GM18508 (cell line): ENCODE results near the gene HHIPL1.
"Not testable (repeated sequence)": the region's sequence is repeated elsewhere in the genome, so short reads cannot be mapped to it uniquely, and the experiment has no call there.

Experiments used
- ATAC-seq: cut with Tn5 transposase; IDR thresholded peaks from one replicate; pipeline ENCODE4 v1.9.1; 2021; ENCODE audit warnings: moderate number of reproducible peaks; ENCODE audit not compliant: insufficient read depth, unreplicated experiment

Gene HHIPL1

GRCh38 chr14:99656171-99656570, 11.2 kb downstream of the HHIPL1 start:
- ATAC-seq = no peak

- no peak for ATAC-seq
Measured at GRCh38 chr14:99657645-99658155, 12.8 kb downstream of the HHIPL1 start.

GRCh38 chr14:99658218-99658845, 13.4 kb downstream of the HHIPL1 start:
- ATAC-seq = no peak

GRCh38 chr14:99659333-99659741, 14.4 kb downstream of the HHIPL1 start:
- ATAC-seq = no peak

GRCh38 chr14:99660006-99660566, 15.2 kb downstream of the HHIPL1 start:
- ATAC-seq = no peak

GRCh38 chr14:99660794-99661193, 15.9 kb downstream of the HHIPL1 start:
- ATAC-seq = no peak

- ATAC-seq = not testable (repeated sequence)
Measured at GRCh38 chr14:99661206-99661605, 16.3 kb downstream of the HHIPL1 start.

- no peak for ATAC-seq
Measured at GRCh38 chr14:99662846-99663245, 17.9 kb downstream of the HHIPL1 start.

- ATAC-seq = no peak
Measured at GRCh38 chr14:99663386-99664057, 18.6 kb downstream of the HHIPL1 start.

- ATAC-seq = no peak
Measured at GRCh38 chr14:99664058-99664936, 19.4 kb downstream of the HHIPL1 start.

GRCh38 chr14:99664937-99665273, 20.0 kb downstream of the HHIPL1 start:
- ATAC-seq = no peak

- ATAC-seq = no peak
Measured at GRCh38 chr14:99666533-99666932, 21.6 kb downstream of the HHIPL1 start.

GRCh38 chr14:99667045-99667444, 22.1 kb downstream of the HHIPL1 start:
- ATAC-seq = no peak

- ATAC-seq = no peak
Measured at GRCh38 chr14:99667821-99668220, 22.9 kb downstream of the HHIPL1 start.

- ATAC-seq = no peak
Measured at GRCh38 chr14:99668307-99669295, 23.7 kb downstream of the HHIPL1 start.

- no peak for ATAC-seq
Measured at GRCh38 chr14:99670361-99671234, 25.7 kb downstream of the HHIPL1 start.

GRCh38 chr14:99671235-99672224, 26.6 kb downstream of the HHIPL1 start:
- ATAC-seq = no peak
